Astrocyte (in vitro differentiated cells and primary cell): ENCODE measurements around the gene ATG4D.

ENCODE experiments used
- EZH2 ChIP-seq: IDR thresholded peaks from 2 replicates; pipeline ENCODE4 v1.6.1; 2012; ENCODE audit warnings: mild to moderate bottlenecking, low read length, inconsistent platforms; ENCODE audit not compliant: insufficient read depth
- TF ChIP-seq, protein P1 (sequence below): IDR thresholded peaks from 2 replicates; pipeline ENCODE4 v1.5.1; 2011; ENCODE audit warnings: low read depth, mild to moderate bottlenecking, inconsistent platforms, low read length, moderate library complexity; ENCODE audit not compliant: insufficient read depth

GRCh38 chr19:10560154-10560553, 16.4 kb downstream of the ATG4D start:
- no peak for TF ChIP-seq EZH2
- TF ChIP-seq, protein P1, sequence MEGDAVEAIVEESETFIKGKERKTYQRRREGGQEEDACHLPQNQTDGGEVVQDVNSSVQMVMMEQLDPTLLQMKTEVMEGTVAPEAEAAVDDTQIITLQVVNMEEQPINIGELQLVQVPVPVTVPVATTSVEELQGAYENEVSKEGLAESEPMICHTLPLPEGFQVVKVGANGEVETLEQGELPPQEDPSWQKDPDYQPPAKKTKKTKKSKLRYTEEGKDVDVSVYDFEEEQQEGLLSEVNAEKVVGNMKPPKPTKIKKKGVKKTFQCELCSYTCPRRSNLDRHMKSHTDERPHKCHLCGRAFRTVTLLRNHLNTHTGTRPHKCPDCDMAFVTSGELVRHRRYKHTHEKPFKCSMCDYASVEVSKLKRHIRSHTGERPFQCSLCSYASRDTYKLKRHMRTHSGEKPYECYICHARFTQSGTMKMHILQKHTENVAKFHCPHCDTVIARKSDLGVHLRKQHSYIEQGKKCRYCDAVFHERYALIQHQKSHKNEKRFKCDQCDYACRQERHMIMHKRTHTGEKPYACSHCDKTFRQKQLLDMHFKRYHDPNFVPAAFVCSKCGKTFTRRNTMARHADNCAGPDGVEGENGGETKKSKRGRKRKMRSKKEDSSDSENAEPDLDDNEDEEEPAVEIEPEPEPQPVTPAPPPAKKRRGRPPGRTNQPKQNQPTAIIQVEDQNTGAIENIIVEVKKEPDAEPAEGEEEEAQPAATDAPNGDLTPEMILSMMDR = no peak
